Chondrocyte (in vitro differentiated cells): Measurements from ENCODE around the gene ZC3H18. TPM values are rescaled to one million over a fixed set of nuclear protein-coding genes. Genes with fewer than 3 reads are reported as not detected.
"Not testable (repeated sequence)": the region's sequence is repeated elsewhere in the genome, so short reads cannot be mapped to it uniquely, and the experiment has no call there.

Experiments used
- DNase-seq: peaks from one replicate; pipeline ENCODE4 v3.0.0; 2021; ENCODE audit warnings: mixed read lengths, low spot score
- H3K27ac Mint-ChIP-seq: one replicate; pipeline ENCODE4 v1.8.0; 2021; ENCODE audit warnings: mild to moderate bottlenecking, moderate library complexity, mixed read lengths; ENCODE audit not compliant: unreplicated experiment
- H3K27me3 Mint-ChIP-seq: 2 replicates; pipeline ENCODE4 v1.8.0; 2021; ENCODE audit warnings: low read depth, mixed read lengths
- H3K36me3 Mint-ChIP-seq: 2 replicates; pipeline ENCODE4 v1.8.0; 2021; ENCODE audit warnings: low read depth, mixed read lengths
- H3K4me1 Mint-ChIP-seq: 2 replicates; pipeline ENCODE4 v1.8.0; 2021; ENCODE audit warnings: low read depth, mild to moderate bottlenecking, mixed read lengths
- H3K4me3 Mint-ChIP-seq: one replicate; pipeline ENCODE4 v1.8.0; 2021; ENCODE audit warnings: mild to moderate bottlenecking, moderate library complexity, mixed read lengths; ENCODE audit not compliant: unreplicated experiment
- H3K9me3 Mint-ChIP-seq: 2 replicates; pipeline ENCODE4 v1.8.0; 2021; ENCODE audit warnings: low read depth, mixed read lengths
- CTCF ChIP-seq: fragments of 200-600 bp; sonication (generic); IDR thresholded peaks from 2 replicates; pipeline ENCODE4 v1.5.0; 2021; ENCODE audit warnings: antibody characterized with exemption, mild to moderate bottlenecking, moderate library complexity
- total RNA-seq: library from RNA; stranded (reverse); gene quantifications from 3 replicates; pipeline ENCODE4 v1.2.1, GENCODE V29; 2021

The ZC3H18 gene
- total RNA-seq, 1 donor from 2014 or later, result 36.7 TPM

GRCh38 chr16:88608076-88608475 is 37.9 kb downstream of the ZC3H18 start:
- no peaks in the 10 kb centered on the region for H3K9me3 Mint-ChIP-seq
- H3K4me3 Mint-ChIP-seq, result no peak overlapping the region
- no peaks in the 10 kb centered on the region for H3K4me1 Mint-ChIP-seq
- H3K27me3 Mint-ChIP-seq, result no peaks in the 10 kb centered on the region
- H3K27ac Mint-ChIP-seq, result no peak overlapping the region
- peaks cover 13% of the 10 kb centered on the region for H3K36me3 Mint-ChIP-seq
- no peak for TF ChIP-seq CTCF
- no peak for DNase-seq

- DNase-seq, H3K27ac Mint-ChIP-seq, H3K9me3 Mint-ChIP-seq, H3K27me3 Mint-ChIP-seq, H3K4me3 Mint-ChIP-seq: not testable (repeated sequence)
- Mint-ChIP-seq H3K36me3 (peaks cover 14% of the 10 kb centered on the region), H3K4me1 (peaks cover 11% of the 10 kb centered on the region)
These were observed 39.2 kb downstream of the ZC3H18 start for GRCh38 chr16:88609426-88609825.

GRCh38 chr16:88610080-88610479 is 39.9 kb downstream of the ZC3H18 start:
- Mint-ChIP-seq H3K27me3 (no peaks in the 10 kb centered on the region), H3K4me3 (no peak overlapping the region), H3K27ac (no peak overlapping the region), H3K4me1 (peaks cover 15% of the 10 kb centered on the region), H3K36me3 (peaks cover 14% of the 10 kb centered on the region), H3K9me3 (no peaks in the 10 kb centered on the region)
- TF ChIP-seq CTCF, result peak; percentile 23
- no peak for DNase-seq

GRCh38 chr16:88610909-88611812 is 41.0 kb downstream of the ZC3H18 start:
- no peak for TF ChIP-seq CTCF
- DNase-seq, result no peak
- Mint-ChIP-seq H3K9me3 (no peaks in the 10 kb centered on the region), H3K36me3 (peaks cover 16% of the 10 kb centered on the region), H3K4me1 (peaks cover 19% of the 10 kb centered on the region), H3K27me3 (no peaks in the 10 kb centered on the region), H3K4me3 (no peak overlapping the region), H3K27ac (no peak overlapping the region)

- Mint-ChIP-seq H3K4me3 (no peak overlapping the region), H3K9me3 (no peaks in the 10 kb centered on the region), H3K36me3 (peaks cover 16% of the 10 kb centered on the region), H3K4me1 (peaks cover 19% of the 10 kb centered on the region), H3K27me3 (no peaks in the 10 kb centered on the region), H3K27ac (no peak overlapping the region)
- DNase-seq, result no peak
- TF ChIP-seq CTCF, result no peak
These were observed 43.1 kb downstream of the ZC3H18 start for GRCh38 chr16:88613293-88613692.
